Measurements from ENCODE around the gene PLEKHA7. TPM values are rescaled to one million over a fixed set of nuclear protein-coding genes. Genes with fewer than 3 reads are reported as not detected.

PLEKHA7 gene
- total and polyA plus RNA-seq, 5 donors, result 16.2 to 44.6 (median 33.8) TPM

GRCh38 chr11:17024924-17025323 lies 10.7 kb upstream of the PLEKHA7 start:
- ATAC-seq (no peak), DNase-seq (no peak)
- Histone ChIP-seq H3K27me3 (ENCODE audit: control insufficient read depth, insufficient read depth) (no peaks in the 10 kb centered on the region), H3K27ac (ENCODE audit: low read length) (no peak overlapping the region), H3K4me3 (ENCODE audit: low read length) (no peak overlapping the region), H3K4me1 (ENCODE audit: control insufficient read depth, insufficient read depth, low read length) (no peaks in the 10 kb centered on the region), H3K9me3 (ENCODE audit: control insufficient read depth, low read length) (no peaks in the 10 kb centered on the region)
- WGBS, result 89% methylated on average over 2 of the region's 2 CpGs
- intact Hi-C loops (cut with DNase I), result no loop called here

DNA sequence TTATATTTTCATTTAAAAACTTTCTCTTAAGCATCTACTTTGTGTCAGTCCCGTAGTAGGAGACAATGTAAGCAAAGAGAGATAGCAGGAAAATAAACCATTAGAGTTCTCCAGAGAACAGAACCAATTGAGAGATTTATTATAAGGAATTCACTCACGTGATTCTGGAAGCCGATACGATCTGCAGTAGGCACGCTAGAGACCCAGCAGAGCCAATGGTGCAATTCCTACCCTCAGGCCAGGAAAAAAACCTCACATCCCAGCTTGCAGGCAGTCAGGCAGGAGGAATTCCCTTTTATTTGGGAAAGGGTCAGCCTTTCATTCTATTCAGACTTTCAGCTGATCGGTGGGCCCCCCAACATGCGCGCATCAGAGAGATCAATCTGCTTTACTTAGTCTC lies 7.3 kb upstream of the PLEKHA7 start:
- Histone ChIP-seq H3K27me3 (ENCODE audit: control insufficient read depth, insufficient read depth) (no peaks in the 10 kb centered on the region), H3K9me3 (ENCODE audit: control insufficient read depth, low read length) (no peaks in the 10 kb centered on the region), H3K27ac (ENCODE audit: low read length) (no peak overlapping the region), H3K4me1 (ENCODE audit: control insufficient read depth, insufficient read depth, low read length) (no peaks in the 10 kb centered on the region), H3K4me3 (ENCODE audit: low read length) (no peak overlapping the region)
- WGBS, result 85% methylated on average over 8 of the region's 8 CpGs
- intact Hi-C loops (cut with DNase I), result no loop called here
- no peak for DNase-seq
- no peak for ATAC-seq

DNA sequence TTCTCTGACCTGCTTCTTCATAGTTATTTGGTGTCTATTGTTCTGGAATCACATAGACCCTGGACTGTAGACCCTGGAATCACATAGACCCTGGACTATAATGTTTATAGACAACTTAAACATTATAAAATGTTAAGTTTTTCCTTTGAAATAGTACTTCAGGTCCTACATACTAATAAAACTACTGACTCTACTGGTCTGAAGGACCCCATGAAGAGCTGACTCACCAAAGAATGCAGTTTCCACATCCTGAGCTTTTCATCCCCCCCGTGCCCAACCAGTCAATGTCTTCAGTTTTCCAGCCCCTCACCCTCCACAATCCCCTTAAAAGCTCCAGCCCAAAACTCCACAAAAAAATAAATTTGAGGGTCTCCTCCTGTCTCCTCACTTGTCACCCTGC lies 6.6 kb upstream of the PLEKHA7 start:
- Histone ChIP-seq H3K4me1 (ENCODE audit: control insufficient read depth, insufficient read depth, low read length) (no peaks in the 10 kb centered on the region), H3K27me3 (ENCODE audit: control insufficient read depth, insufficient read depth) (no peaks in the 10 kb centered on the region), H3K27ac (ENCODE audit: low read length) (no peak overlapping the region), H3K9me3 (ENCODE audit: control insufficient read depth, low read length) (no peaks in the 10 kb centered on the region), H3K4me3 (ENCODE audit: low read length) (no peak overlapping the region)
- no peak for ATAC-seq
- DNase-seq, result no peak
- 73% methylated on average over 1 of the region's 1 CpG for WGBS
- intact Hi-C loops (cut with DNase I), result no loop called here

- Histone ChIP-seq H3K27me3 (ENCODE audit: control insufficient read depth, insufficient read depth) (no peaks in the 10 kb centered on the region), H3K9me3 (ENCODE audit: control insufficient read depth, low read length) (no peaks in the 10 kb centered on the region), H3K4me1 (ENCODE audit: control insufficient read depth, insufficient read depth, low read length) (no peaks in the 10 kb centered on the region), H3K27ac (ENCODE audit: low read length) (no peak overlapping the region), H3K4me3 (ENCODE audit: low read length) (no peak overlapping the region)
- DNase-seq (no peak), ATAC-seq (no peak)
- 69% methylated on average over 1 of the region's 1 CpG for WGBS
- intact Hi-C loops (cut with DNase I), result loop anchor here in 1 of 4 donors (10.0 kb wide), 1 partner anchor 74 kb away; no protein-coding TSS in a partner anchor
Observed at GRCh38 chr11:17019232-17019631, 5.0 kb upstream of the PLEKHA7 start.

- no peak for ATAC-seq
- Histone ChIP-seq H3K4me1 (ENCODE audit: control insufficient read depth, insufficient read depth, low read length) (no peaks in the 10 kb centered on the region), H3K27ac (ENCODE audit: low read length) (no peak overlapping the region), H3K4me3 (ENCODE audit: low read length) (no peak overlapping the region), H3K9me3 (ENCODE audit: control insufficient read depth, low read length) (no peaks in the 10 kb centered on the region), H3K27me3 (ENCODE audit: control insufficient read depth, insufficient read depth) (no peaks in the 10 kb centered on the region)
- intact Hi-C loops (cut with DNase I), result loop anchor here in 1 of 4 donors (10.0 kb wide), 1 partner anchor 71 kb away; no protein-coding TSS in a partner anchor
- WGBS, result 70% methylated on average over 16 of the region's 16 CpGs
- DNase-seq, result peak in 2 of 3 donors; percentile 59 to 66
Observed at GRCh38 chr11:17015627-17016126, 1.5 kb upstream of the PLEKHA7 start.

DNA sequence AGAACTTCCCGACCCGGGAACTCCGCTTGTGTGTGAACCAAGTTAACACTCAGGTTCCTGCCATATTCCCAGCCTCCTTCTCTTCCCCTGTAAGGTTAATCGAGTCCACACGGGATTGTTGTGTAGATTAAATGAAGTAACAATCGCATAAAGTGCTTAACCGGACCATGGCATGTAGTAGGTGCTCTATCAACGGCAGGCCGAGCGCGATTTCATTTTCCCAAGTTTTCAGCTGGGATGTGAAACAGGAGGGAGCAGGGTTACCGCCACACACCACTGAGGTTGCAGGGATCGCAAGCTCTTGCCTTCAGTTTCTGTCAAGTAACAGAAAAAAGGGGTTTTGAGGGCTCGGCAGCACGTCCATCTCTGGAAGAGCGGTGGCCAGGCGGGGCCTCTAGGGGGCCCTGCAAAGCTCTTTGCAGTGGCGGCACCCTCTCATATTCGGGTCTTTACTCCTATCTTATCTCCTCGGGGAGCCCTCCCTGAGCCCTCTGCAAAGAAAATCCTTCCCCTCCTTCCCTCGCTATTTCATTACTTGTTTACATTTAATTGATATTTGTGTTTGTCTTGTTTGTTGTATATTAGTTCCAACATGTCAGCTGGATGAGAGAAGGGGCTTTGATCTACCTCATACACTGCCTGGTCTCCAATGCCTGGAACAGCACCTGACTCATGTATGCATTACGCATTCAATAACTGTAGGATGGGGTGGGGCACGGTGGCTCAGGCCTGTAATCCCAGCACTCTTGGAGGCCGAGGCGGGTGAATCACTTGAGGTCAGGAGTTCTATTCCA lies 816 bp upstream of the PLEKHA7 start:
- Histone ChIP-seq H3K27ac (ENCODE audit: low read length) (peak overlapping the region; percentile 23), H3K4me1 (ENCODE audit: control insufficient read depth, insufficient read depth, low read length) (no peaks in the 10 kb centered on the region), H3K27me3 (ENCODE audit: control insufficient read depth, insufficient read depth) (no peaks in the 10 kb centered on the region), H3K4me3 (ENCODE audit: low read length) (peak overlapping the region; percentile 81), H3K9me3 (ENCODE audit: control insufficient read depth, low read length) (no peaks in the 10 kb centered on the region)
- ATAC-seq (peak; percentile 13 to 17), DNase-seq (peak in 1 of 3 donors; percentile 52)
- intact Hi-C loops (cut with DNase I), result loop anchor here in 1 of 4 donors (5.0 to 10.0 kb wide), 2 partner anchors 70 to 228 kb away; no protein-coding TSS in a partner anchor
- 17% methylated on average over 25 of the region's 25 CpGs for WGBS

DNA sequence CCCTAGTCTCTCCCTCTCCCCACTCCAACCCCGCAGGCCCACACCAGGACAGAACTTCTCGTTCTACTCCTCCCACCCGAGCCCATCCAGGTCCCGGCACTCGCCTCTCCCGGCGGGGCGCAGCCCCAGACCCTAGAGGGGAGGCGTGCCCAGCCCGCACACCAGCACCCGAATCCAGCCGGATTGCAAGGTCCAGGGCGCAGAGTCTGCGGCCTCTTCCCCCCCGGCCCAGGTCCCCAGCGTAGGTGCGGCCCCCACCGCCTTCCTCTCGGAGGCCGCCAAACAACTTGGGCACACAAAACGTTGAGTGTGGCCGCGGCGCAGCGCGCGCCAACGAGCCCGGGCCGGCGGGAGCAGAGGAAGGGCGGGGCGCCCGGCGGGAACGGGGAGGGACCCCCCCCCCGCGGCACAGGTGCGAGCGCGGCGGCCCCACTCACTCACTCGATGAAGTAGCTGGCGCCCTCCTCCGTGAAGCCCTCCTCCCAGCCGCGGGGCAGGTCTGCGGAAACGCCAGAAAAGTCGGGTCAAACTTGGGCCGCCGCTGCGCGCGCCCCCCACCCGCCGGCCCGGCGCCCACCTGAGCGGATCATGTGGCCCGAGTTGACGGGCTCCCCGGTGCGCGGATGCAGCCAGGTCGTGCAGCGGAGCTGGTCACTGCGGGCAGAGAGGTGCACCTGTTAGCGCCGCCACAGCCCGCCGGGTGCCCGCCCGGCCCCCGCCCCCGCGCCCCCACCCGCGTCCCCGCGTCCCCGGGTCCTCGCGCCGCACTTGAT lies 480 bp downstream of the PLEKHA7 start:
- DNase-seq, result peak in 2 of 3 donors; percentile 57 to 61
- under 1% methylated on average over 85 of the region's 85 CpGs for WGBS
- ATAC-seq, result peak; percentile 49 to 59
- Histone ChIP-seq H3K27ac (ENCODE audit: low read length) (no peak overlapping the region), H3K27me3 (ENCODE audit: control insufficient read depth, insufficient read depth) (no peaks in the 10 kb centered on the region), H3K9me3 (ENCODE audit: control insufficient read depth, low read length) (no peaks in the 10 kb centered on the region), H3K4me3 (ENCODE audit: low read length) (peak overlapping the region; percentile 81), H3K4me1 (ENCODE audit: control insufficient read depth, insufficient read depth, low read length) (no peaks in the 10 kb centered on the region)
- intact Hi-C loops (cut with DNase I), result loop anchor here in 1 of 4 donors (5.0 to 10.0 kb wide), 2 partner anchors 69 to 226 kb away; no protein-coding TSS in a partner anchor

- ATAC-seq, result peak; percentile 79 to 84
- H3K27ac ChIP-seq (ENCODE audit: low read length), result peak overlapping the region; percentile 14
Observed at GRCh38 chr11:17012712-17013547, 1.3 kb downstream of the PLEKHA7 start.

GRCh38 chr11:17012179-17012578 lies 2.0 kb downstream of the PLEKHA7 start:
- Histone ChIP-seq H3K4me3 (ENCODE audit: low read length) (no peak overlapping the region), H3K4me1 (ENCODE audit: control insufficient read depth, insufficient read depth, low read length) (no peaks in the 10 kb centered on the region), H3K9me3 (ENCODE audit: control insufficient read depth, low read length) (no peaks in the 10 kb centered on the region), H3K27me3 (ENCODE audit: control insufficient read depth, insufficient read depth) (no peaks in the 10 kb centered on the region), H3K27ac (ENCODE audit: low read length) (no peak overlapping the region)
- 85% methylated on average over 6 of the region's 6 CpGs for WGBS
- no peak for DNase-seq
- no peak for ATAC-seq
- intact Hi-C loops (cut with DNase I), result loop anchor here in 1 of 4 donors (5.0 to 10.0 kb wide), 2 partner anchors 67 to 225 kb away; no protein-coding TSS in a partner anchor

More at GRCh38 chr11:17012712-17013547, 1.3 kb downstream of the PLEKHA7 start:
- H3K4me3 ChIP-seq (ENCODE audit: low read length), result peak overlapping the region; percentile 81
- H3K9me3 ChIP-seq (ENCODE audit: control insufficient read depth, low read length), result no peaks in the 10 kb centered on the region
- no peaks in the 10 kb centered on the region for H3K4me1 ChIP-seq (ENCODE audit: control insufficient read depth, insufficient read depth, low read length)
- peak; percentile 52 to 80 (median 69) for DNase-seq
- 17% methylated on average over 38 of the region's 38 CpGs for WGBS
- intact Hi-C loops (cut with DNase I), result loop anchor here in 1 of 4 donors (5.0 to 10.0 kb wide), 2 partner anchors 68 to 226 kb away; no protein-coding TSS in a partner anchor
- no peaks in the 10 kb centered on the region for H3K27me3 ChIP-seq (ENCODE audit: control insufficient read depth, insufficient read depth)

GRCh38 chr11:17010851-17011420 lies 3.3 kb downstream of the PLEKHA7 start:
- ATAC-seq (no peak), DNase-seq (no peak)
- intact Hi-C loops (cut with DNase I), result loop anchor here in 1 of 4 donors (5.0 to 10.0 kb wide), 2 partner anchors 66 to 224 kb away; no protein-coding TSS in a partner anchor
- WGBS, result 77% methylated on average over 8 of the region's 8 CpGs
- no peak overlapping the region for H3K27ac ChIP-seq (ENCODE audit: low read length)
- H3K4me3 ChIP-seq (ENCODE audit: low read length), result no peak overlapping the region
- H3K27me3 ChIP-seq (ENCODE audit: control insufficient read depth, insufficient read depth), result no peaks in the 10 kb centered on the region
- H3K9me3 ChIP-seq (ENCODE audit: control insufficient read depth, low read length), result no peaks in the 10 kb centered on the region
- H3K4me1 ChIP-seq (ENCODE audit: control insufficient read depth, insufficient read depth, low read length), result no peaks in the 10 kb centered on the region

All from right cardiac atrium (tissue), 5 donors.